ENCODE data around the gene SYNJ2. TPM values are rescaled to one million over a fixed set of nuclear protein-coding genes. Genes with fewer than 3 reads are reported as not detected.

Gene SYNJ2
- total and polyA plus RNA-seq, 2 experiments from 2014 or later: 2.8 to 5.6 TPM

DNA sequence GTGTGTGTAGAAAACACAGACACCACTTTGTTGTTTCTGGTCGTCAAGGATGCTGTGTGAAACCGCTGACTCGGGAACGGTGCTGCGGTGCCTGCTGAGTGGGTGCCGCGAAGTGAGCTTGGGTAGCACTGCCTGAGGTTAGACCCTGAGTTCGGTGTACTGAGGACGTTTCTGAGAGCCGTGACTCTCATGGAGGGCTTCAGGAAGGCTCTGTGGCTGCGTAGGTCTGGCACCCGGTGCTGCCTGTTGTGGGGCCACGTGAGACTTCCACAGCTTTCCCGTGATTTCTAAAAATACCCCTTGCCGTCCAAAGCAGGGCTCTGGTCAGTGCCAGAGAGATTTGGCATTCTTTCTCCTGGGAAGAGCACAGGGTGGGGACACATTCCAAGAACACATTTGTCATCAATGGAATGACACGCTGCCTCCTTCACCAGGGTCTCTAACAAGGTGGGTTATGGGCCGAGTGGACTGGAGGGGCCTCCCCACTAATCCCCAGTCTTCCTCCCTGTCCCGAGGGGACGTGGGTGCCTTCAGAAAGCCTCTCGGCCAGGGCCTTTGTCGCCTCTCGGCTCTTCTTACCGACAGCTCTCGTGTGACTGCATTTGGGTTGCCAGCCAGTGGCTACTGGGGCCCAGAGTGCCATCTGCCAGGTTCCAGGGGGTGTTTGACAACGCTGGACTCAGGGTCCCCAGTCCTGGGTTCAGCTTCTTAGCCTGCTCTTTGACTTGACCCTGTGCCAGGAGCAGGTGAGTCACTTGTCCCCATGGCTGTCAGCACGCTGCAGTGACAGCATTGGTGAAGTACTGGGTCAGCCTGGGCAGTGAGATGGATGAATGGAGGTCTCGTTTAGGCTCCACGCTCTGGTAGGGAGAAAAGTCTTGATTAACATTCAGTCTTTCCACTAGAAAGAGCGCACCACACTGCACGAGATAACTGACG, 62.2 kb downstream of the SYNJ2 start:
- Histone ChIP-seq H3F3A (replicated peaks; ENCODE audit: low read depth) (no peaks in the 10 kb centered on the region), H3K36me3 (ENCODE audit: insufficient read depth) (no peaks in the 10 kb centered on the region), H3K27me3 (ENCODE audit: insufficient read depth) (no peaks in the 10 kb centered on the region), H3K9me2 (ENCODE audit: insufficient read depth) (no peaks in the 10 kb centered on the region), H4K20me1 (replicated peaks; ENCODE audit: insufficient read depth) (no peaks in the 10 kb centered on the region), H2AFZ (no peak overlapping the region), H3K4me3 (no peak overlapping the region), H3K27ac (ENCODE audit: low read depth) (no peak overlapping the region), H3K4me2 (no peak overlapping the region), H3K79me2 (replicated peaks; ENCODE audit: insufficient read depth) (no peaks in the 10 kb centered on the region), H3K4me1 (ENCODE audit: insufficient read depth) (no peaks in the 10 kb centered on the region)
- Mint-ChIP-seq H3K27me3 (ENCODE audit: insufficient read depth, low read depth, poor library complexity) (peaks cover 13% of the 10 kb centered on the region), H3K36me3 (ENCODE audit: low read depth) (peaks cover 22% of the 10 kb centered on the region), H3K4me1 (peaks cover 24% of the 10 kb centered on the region), H3K9me3 (no peaks in the 10 kb centered on the region), H3K27ac (peak overlapping the region; percentile 67; the same call in 1 of the 2 replicates), H3K4me3 (no peak overlapping the region)
- ATAC-seq: no peak
- TF ChIP-seq, protein P1, sequence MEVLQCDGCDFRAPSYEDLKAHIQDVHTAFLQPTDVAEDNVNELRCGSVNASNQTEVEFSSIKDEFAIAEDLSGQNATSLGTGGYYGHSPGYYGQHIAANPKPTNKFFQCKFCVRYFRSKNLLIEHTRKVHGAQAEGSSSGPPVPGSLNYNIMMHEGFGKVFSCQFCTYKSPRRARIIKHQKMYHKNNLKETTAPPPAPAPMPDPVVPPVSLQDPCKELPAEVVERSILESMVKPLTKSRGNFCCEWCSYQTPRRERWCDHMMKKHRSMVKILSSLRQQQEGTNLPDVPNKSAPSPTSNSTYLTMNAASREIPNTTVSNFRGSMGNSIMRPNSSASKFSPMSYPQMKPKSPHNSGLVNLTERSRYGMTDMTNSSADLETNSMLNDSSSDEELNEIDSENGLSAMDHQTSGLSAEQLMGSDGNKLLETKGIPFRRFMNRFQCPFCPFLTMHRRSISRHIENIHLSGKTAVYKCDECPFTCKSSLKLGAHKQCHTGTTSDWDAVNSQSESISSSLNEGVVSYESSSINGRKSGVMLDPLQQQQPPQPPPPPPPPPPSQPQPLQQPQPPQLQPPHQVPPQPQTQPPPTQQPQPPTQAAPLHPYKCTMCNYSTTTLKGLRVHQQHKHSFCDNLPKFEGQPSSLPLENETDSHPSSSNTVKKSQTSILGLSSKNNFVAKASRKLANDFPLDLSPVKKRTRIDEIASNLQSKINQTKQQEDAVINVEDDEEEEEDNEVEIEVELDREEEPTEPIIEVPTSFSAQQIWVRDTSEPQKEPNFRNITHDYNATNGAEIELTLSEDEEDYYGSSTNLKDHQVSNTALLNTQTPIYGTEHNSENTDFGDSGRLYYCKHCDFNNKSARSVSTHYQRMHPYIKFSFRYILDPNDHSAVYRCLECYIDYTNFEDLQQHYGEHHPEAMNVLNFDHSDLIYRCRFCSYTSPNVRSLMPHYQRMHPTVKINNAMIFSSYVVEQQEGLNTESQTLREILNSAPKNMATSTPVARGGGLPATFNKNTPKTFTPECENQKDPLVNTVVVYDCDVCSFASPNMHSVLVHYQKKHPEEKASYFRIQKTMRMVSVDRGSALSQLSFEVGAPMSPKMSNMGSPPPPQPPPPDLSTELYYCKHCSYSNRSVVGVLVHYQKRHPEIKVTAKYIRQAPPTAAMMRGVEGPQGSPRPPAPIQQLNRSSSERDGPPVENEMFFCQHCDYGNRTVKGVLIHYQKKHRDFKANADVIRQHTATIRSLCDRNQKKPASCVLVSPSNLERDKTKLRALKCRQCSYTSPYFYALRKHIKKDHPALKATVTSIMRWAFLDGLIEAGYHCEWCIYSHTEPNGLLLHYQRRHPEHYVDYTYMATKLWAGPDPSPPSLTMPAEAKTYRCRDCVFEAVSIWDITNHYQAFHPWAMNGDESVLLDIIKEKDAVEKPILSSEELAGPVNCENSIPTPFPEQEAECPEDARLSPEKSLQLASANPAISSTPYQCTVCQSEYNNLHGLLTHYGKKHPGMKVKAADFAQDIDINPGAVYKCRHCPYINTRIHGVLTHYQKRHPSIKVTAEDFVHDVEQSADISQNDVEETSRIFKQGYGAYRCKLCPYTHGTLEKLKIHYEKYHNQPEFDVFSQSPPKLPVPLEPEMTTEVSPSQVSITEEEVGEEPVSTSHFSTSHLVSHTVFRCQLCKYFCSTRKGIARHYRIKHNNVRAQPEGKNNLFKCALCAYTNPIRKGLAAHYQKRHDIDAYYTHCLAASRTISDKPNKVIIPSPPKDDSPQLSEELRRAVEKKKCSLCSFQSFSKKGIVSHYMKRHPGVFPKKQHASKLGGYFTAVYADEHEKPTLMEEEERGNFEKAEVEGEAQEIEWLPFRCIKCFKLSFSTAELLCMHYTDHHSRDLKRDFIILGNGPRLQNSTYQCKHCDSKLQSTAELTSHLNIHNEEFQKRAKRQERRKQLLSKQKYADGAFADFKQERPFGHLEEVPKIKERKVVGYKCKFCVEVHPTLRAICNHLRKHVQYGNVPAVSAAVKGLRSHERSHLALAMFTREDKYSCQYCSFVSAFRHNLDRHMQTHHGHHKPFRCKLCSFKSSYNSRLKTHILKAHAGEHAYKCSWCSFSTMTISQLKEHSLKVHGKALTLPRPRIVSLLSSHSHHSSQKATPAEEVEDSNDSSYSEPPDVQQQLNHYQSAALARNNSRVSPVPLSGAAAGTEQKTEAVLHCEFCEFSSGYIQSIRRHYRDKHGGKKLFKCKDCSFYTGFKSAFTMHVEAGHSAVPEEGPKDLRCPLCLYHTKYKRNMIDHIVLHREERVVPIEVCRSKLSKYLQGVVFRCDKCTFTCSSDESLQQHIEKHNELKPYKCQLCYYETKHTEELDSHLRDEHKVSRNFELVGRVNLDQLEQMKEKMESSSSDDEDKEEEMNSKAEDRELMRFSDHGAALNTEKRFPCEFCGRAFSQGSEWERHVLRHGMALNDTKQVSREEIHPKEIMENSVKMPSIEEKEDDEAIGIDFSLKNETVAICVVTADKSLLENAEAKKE (CRISPR knock-in tag; IDR thresholded peaks at IDR 0.05): no peak
- TF ChIP-seq CREB1 (CRISPR knock-in tag; IDR thresholded peaks at IDR 0.05; ENCODE audit: low read depth): no peak
- TF ChIP-seq POLR2AphosphoS5 (IDR thresholded peaks at IDR 0.05; ENCODE audit: low read depth): no peak
- no peak for DNase-seq (ENCODE audit: low spot score)

DNA sequence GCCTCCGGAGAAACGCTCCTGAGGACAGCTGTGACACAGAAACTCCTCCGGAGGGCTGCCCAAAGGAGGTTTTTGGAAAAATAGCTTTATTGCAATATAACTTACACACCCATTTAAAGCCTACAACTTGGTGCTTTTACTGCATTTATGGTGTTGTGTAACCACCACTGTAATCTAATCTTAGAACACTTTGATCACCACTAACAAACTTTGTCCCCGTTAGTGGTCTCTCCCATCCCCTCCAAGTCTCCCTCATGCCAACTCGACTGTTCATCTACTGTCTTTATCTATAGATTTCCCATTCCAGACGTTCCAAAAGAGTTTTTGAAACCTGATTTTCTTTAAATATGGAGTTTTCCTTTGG, 62.8 kb downstream of the SYNJ2 start:
- no peak for DNase-seq (ENCODE audit: low spot score)
- Histone ChIP-seq H3F3A (replicated peaks; ENCODE audit: low read depth) (no peaks in the 10 kb centered on the region), H3K36me3 (ENCODE audit: insufficient read depth) (no peaks in the 10 kb centered on the region), H3K4me3 (no peak overlapping the region), H2AFZ (no peak overlapping the region), H3K4me2 (no peak overlapping the region), H3K79me2 (replicated peaks; ENCODE audit: insufficient read depth) (no peaks in the 10 kb centered on the region), H3K9me2 (ENCODE audit: insufficient read depth) (no peaks in the 10 kb centered on the region), H3K4me1 (ENCODE audit: insufficient read depth) (no peaks in the 10 kb centered on the region), H4K20me1 (replicated peaks; ENCODE audit: insufficient read depth) (no peaks in the 10 kb centered on the region), H3K27ac (ENCODE audit: low read depth) (no peak overlapping the region), H3K27me3 (ENCODE audit: insufficient read depth) (no peaks in the 10 kb centered on the region)
- Mint-ChIP-seq H3K36me3 (ENCODE audit: low read depth) (peaks cover 22% of the 10 kb centered on the region), H3K27ac (no peak overlapping the region), H3K4me1 (peaks cover 17% of the 10 kb centered on the region), H3K27me3 (ENCODE audit: insufficient read depth, low read depth, poor library complexity) (peaks cover 16% of the 10 kb centered on the region), H3K4me3 (no peak overlapping the region), H3K9me3 (no peaks in the 10 kb centered on the region)
- no peak for ATAC-seq
- TF ChIP-seq EZH2 (IDR thresholded peaks at IDR 0.05; ENCODE audit: low read depth, unreplicated experiment) (no peak), ZNF114 (CRISPR knock-in tag; IDR thresholded peaks at IDR 0.05) (no peak), POLR2AphosphoS5 (IDR thresholded peaks at IDR 0.05; ENCODE audit: low read depth) (no peak), STAT1 (IDR thresholded peaks at IDR 0.05; ENCODE audit: unreplicated experiment) (no peak), EZH2phosphoT487 (IDR thresholded peaks at IDR 0.05; ENCODE audit: unreplicated experiment) (no peak)
- TF ChIP-seq, protein P2, sequence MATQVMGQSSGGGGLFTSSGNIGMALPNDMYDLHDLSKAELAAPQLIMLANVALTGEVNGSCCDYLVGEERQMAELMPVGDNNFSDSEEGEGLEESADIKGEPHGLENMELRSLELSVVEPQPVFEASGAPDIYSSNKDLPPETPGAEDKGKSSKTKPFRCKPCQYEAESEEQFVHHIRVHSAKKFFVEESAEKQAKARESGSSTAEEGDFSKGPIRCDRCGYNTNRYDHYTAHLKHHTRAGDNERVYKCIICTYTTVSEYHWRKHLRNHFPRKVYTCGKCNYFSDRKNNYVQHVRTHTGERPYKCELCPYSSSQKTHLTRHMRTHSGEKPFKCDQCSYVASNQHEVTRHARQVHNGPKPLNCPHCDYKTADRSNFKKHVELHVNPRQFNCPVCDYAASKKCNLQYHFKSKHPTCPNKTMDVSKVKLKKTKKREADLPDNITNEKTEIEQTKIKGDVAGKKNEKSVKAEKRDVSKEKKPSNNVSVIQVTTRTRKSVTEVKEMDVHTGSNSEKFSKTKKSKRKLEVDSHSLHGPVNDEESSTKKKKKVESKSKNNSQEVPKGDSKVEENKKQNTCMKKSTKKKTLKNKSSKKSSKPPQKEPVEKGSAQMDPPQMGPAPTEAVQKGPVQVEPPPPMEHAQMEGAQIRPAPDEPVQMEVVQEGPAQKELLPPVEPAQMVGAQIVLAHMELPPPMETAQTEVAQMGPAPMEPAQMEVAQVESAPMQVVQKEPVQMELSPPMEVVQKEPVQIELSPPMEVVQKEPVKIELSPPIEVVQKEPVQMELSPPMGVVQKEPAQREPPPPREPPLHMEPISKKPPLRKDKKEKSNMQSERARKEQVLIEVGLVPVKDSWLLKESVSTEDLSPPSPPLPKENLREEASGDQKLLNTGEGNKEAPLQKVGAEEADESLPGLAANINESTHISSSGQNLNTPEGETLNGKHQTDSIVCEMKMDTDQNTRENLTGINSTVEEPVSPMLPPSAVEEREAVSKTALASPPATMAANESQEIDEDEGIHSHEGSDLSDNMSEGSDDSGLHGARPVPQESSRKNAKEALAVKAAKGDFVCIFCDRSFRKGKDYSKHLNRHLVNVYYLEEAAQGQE (IDR thresholded peaks at IDR 0.05; ENCODE audit: unreplicated experiment): no peak
- TF ChIP-seq, protein P3, sequence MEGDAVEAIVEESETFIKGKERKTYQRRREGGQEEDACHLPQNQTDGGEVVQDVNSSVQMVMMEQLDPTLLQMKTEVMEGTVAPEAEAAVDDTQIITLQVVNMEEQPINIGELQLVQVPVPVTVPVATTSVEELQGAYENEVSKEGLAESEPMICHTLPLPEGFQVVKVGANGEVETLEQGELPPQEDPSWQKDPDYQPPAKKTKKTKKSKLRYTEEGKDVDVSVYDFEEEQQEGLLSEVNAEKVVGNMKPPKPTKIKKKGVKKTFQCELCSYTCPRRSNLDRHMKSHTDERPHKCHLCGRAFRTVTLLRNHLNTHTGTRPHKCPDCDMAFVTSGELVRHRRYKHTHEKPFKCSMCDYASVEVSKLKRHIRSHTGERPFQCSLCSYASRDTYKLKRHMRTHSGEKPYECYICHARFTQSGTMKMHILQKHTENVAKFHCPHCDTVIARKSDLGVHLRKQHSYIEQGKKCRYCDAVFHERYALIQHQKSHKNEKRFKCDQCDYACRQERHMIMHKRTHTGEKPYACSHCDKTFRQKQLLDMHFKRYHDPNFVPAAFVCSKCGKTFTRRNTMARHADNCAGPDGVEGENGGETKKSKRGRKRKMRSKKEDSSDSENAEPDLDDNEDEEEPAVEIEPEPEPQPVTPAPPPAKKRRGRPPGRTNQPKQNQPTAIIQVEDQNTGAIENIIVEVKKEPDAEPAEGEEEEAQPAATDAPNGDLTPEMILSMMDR (conservative IDR thresholded peaks at IDR 0.05; ENCODE audit: low read depth in 2 of 2): no peak

All from GM23338 (cell line).